Chondrocyte (in vitro differentiated cells): ENCODE measurements around the gene DOK1. TPM values are rescaled to one million over a fixed set of nuclear protein-coding genes. Genes with fewer than 3 reads are reported as not detected.
A peak's percentile ranks its signal among the peaks of the same experiment; 100 is the strongest.

Experiments
- DNase-seq: peaks from one replicate; pipeline ENCODE4 v3.0.0; 2021; ENCODE audit warnings: mixed read lengths, low spot score
- H3K27ac Mint-ChIP-seq: one replicate; pipeline ENCODE4 v1.8.0; 2021; ENCODE audit warnings: mild to moderate bottlenecking, moderate library complexity, mixed read lengths; ENCODE audit not compliant: unreplicated experiment
- H3K27me3 Mint-ChIP-seq: 2 replicates; pipeline ENCODE4 v1.8.0; 2021; ENCODE audit warnings: low read depth, mixed read lengths
- H3K36me3 Mint-ChIP-seq: 2 replicates; pipeline ENCODE4 v1.8.0; 2021; ENCODE audit warnings: low read depth, mixed read lengths
- H3K4me1 Mint-ChIP-seq: 2 replicates; pipeline ENCODE4 v1.8.0; 2021; ENCODE audit warnings: low read depth, mild to moderate bottlenecking, mixed read lengths
- H3K4me3 Mint-ChIP-seq: one replicate; pipeline ENCODE4 v1.8.0; 2021; ENCODE audit warnings: mild to moderate bottlenecking, moderate library complexity, mixed read lengths; ENCODE audit not compliant: unreplicated experiment
- H3K9me3 Mint-ChIP-seq: 2 replicates; pipeline ENCODE4 v1.8.0; 2021; ENCODE audit warnings: low read depth, mixed read lengths
- total RNA-seq: library from RNA; stranded (reverse); gene quantifications from 3 replicates; pipeline ENCODE4 v1.2.1, GENCODE V29; 2021
- TF ChIP-seq, protein P1 (sequence below): fragments of 200-600 bp; sonication (generic); IDR thresholded peaks from 2 replicates; pipeline ENCODE4 v1.5.0; 2021; ENCODE audit warnings: antibody characterized with exemption, mild to moderate bottlenecking, moderate library complexity

Gene DOK1
- total RNA-seq, 1 donor from 2014 or later: 46.0 TPM

DNA sequence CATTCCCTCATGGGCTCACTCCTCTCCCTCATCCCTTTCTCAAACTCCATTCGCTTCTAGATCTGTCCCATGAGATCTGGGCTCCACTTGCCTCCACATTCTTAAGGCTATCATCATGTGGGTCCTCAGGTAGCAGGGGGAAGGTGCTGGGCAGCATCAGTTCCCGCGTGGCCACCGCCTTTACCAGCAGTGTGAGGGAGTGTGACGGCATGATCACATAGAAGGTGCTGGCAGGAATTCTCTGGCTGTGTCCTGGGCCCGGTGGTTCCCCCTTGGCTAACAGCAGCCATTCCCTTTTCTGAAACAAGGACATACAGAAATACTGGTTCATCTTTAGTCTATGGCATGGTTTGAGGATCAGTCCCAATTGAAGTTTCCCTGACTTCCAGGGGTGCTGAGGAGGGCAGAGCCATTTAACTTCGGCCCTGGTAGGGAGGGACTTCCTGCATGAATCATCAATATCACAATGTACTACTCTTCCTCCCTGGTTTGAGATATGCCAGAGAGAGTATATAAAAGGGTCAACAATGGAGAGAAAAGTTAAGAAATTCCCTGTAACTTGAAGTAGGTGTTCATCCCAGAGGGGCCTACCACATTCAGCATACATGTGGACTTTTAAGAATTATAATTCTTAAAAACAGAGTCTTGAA lies 7.7 kb downstream of the DOK1 start:
- DNase-seq: no peak
- TF ChIP-seq, protein P1, sequence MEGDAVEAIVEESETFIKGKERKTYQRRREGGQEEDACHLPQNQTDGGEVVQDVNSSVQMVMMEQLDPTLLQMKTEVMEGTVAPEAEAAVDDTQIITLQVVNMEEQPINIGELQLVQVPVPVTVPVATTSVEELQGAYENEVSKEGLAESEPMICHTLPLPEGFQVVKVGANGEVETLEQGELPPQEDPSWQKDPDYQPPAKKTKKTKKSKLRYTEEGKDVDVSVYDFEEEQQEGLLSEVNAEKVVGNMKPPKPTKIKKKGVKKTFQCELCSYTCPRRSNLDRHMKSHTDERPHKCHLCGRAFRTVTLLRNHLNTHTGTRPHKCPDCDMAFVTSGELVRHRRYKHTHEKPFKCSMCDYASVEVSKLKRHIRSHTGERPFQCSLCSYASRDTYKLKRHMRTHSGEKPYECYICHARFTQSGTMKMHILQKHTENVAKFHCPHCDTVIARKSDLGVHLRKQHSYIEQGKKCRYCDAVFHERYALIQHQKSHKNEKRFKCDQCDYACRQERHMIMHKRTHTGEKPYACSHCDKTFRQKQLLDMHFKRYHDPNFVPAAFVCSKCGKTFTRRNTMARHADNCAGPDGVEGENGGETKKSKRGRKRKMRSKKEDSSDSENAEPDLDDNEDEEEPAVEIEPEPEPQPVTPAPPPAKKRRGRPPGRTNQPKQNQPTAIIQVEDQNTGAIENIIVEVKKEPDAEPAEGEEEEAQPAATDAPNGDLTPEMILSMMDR: no peak
- peak overlapping the region; percentile 52 for H3K27ac Mint-ChIP-seq
- no peaks in the 10 kb centered on the region for H3K27me3 Mint-ChIP-seq
- H3K4me3 Mint-ChIP-seq: no peak overlapping the region
- peaks cover 54% of the 10 kb centered on the region for H3K4me1 Mint-ChIP-seq
- no peaks in the 10 kb centered on the region for H3K36me3 Mint-ChIP-seq
- H3K9me3 Mint-ChIP-seq: no peaks in the 10 kb centered on the region

DNA sequence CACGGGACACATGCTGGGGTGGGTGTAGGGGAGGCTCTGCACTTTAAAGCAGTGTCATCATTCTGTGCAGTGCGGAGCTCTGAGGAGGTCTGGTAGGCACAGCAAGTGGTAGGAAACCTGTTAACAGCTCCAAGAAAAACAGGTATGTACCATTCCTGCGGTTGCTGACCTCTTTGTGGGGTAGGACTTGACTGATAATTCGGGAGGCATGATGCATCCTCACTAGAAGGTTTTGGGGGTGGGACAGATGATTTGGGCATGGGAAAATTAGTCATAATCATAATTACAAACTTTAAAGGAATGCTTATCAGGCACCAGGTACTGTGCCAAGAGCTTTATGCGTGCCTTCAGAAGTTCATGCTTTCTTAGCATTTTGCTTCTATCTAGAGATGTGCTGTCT lies 9.7 kb downstream of the DOK1 start:
- H3K27me3 Mint-ChIP-seq: no peaks in the 10 kb centered on the region
- H3K4me1 Mint-ChIP-seq: peaks cover 68% of the 10 kb centered on the region
- H3K9me3 Mint-ChIP-seq: no peaks in the 10 kb centered on the region
- TF ChIP-seq, protein P1: no peak
- DNase-seq: no peak
- peak overlapping the region; percentile 26 for H3K4me3 Mint-ChIP-seq
- no peaks in the 10 kb centered on the region for H3K36me3 Mint-ChIP-seq
- H3K27ac Mint-ChIP-seq: peak overlapping the region; percentile 82

- no peak for DNase-seq
- Mint-ChIP-seq H3K27me3 (no peaks in the 10 kb centered on the region), H3K9me3 (no peaks in the 10 kb centered on the region), H3K4me1 (peaks cover 59% of the 10 kb centered on the region), H3K27ac (peak overlapping the region; percentile 89), H3K4me3 (no peak overlapping the region), H3K36me3 (no peaks in the 10 kb centered on the region)
- TF ChIP-seq, protein P1: no peak
Measured at GRCh38 chr2:74566076-74566753, 11.7 kb downstream of the DOK1 start.

- no peak overlapping the region for H3K4me3 Mint-ChIP-seq
- H3K4me1 Mint-ChIP-seq: peaks cover 59% of the 10 kb centered on the region
- H3K9me3 Mint-ChIP-seq: no peaks in the 10 kb centered on the region
- no peak for DNase-seq
- H3K27me3 Mint-ChIP-seq: no peaks in the 10 kb centered on the region
- H3K27ac Mint-ChIP-seq: peak overlapping the region; percentile 89
- TF ChIP-seq, protein P1: no peak
- H3K36me3 Mint-ChIP-seq: no peaks in the 10 kb centered on the region
Measured at GRCh38 chr2:74566754-74567085, 12.2 kb downstream of the DOK1 start.

- Mint-ChIP-seq H3K4me1 (peaks cover 48% of the 10 kb centered on the region), H3K27ac (peak overlapping the region; percentile 97), H3K9me3 (no peaks in the 10 kb centered on the region), H3K4me3 (peak overlapping the region; percentile 24), H3K27me3 (no peaks in the 10 kb centered on the region), H3K36me3 (no peaks in the 10 kb centered on the region)
- TF ChIP-seq, protein P1: no peak
- no peak for DNase-seq
Measured at GRCh38 chr2:74567881-74568280, 13.4 kb downstream of the DOK1 start.
